Stimulated activated CD4-positive, alpha-beta T cell treated with anti-CD3 and anti-CD28 coated beads, Interleukin-2, amount 100 ng/mL, for 24 hours (primary cell): ENCODE measurements around the gene KLF13.
A peak's percentile ranks its signal among the peaks of the same experiment; 100 is the strongest.

Experiments
- DNase-seq, 2 donors: peaks; one replicate each; pipeline ENCODE4 v3.0.0-alpha.2; 2020

Gene KLF13

GRCh38 chr15:31365655-31366127 is 39.1 kb downstream of the KLF13 start:
- DNase-seq: peak; percentile 82 to 83

GRCh38 chr15:31366169-31366734 is 39.6 kb downstream of the KLF13 start:
- no peak for DNase-seq

GRCh38 chr15:31367021-31367729 is 40.5 kb downstream of the KLF13 start:
- no peak for DNase-seq

GRCh38 chr15:31367730-31368344 is 41.2 kb downstream of the KLF13 start:
- DNase-seq: peak; percentile 26 to 53

- DNase-seq: no peak
These were observed 43.1 kb downstream of the KLF13 start for GRCh38 chr15:31369727-31370126.

GRCh38 chr15:31371520-31372240 is 45.0 kb downstream of the KLF13 start:
- no peak for DNase-seq

GRCh38 chr15:31372635-31373091 is 46.0 kb downstream of the KLF13 start:
- no peak for DNase-seq

- DNase-seq: no peak
These were observed 46.6 kb downstream of the KLF13 start for GRCh38 chr15:31373096-31373865.

- DNase-seq: no peak
These were observed 47.3 kb downstream of the KLF13 start for GRCh38 chr15:31373970-31374369.

GRCh38 chr15:31374489-31374888 is 47.9 kb downstream of the KLF13 start:
- no peak for DNase-seq

- no peak for DNase-seq
These were observed 48.4 kb downstream of the KLF13 start for GRCh38 chr15:31374986-31375385.

- no peak for DNase-seq
These were observed 49.1 kb downstream of the KLF13 start for GRCh38 chr15:31375772-31376171.

GRCh38 chr15:31376511-31376910 is 49.9 kb downstream of the KLF13 start:
- no peak for DNase-seq

GRCh38 chr15:31377030-31377429 is 50.4 kb downstream of the KLF13 start:
- DNase-seq: no peak

- no peak for DNase-seq
These were observed 51.8 kb downstream of the KLF13 start for GRCh38 chr15:31378363-31378903.

- DNase-seq: no peak
These were observed 52.4 kb downstream of the KLF13 start for GRCh38 chr15:31379042-31379441.

GRCh38 chr15:31379577-31379976 is 52.9 kb downstream of the KLF13 start:
- no peak for DNase-seq

GRCh38 chr15:31381801-31382712 is 55.4 kb downstream of the KLF13 start:
- no peak for DNase-seq

GRCh38 chr15:31382713-31383045 is 56.0 kb downstream of the KLF13 start:
- DNase-seq: no peak

GRCh38 chr15:31383139-31383538 is 56.5 kb downstream of the KLF13 start:
- DNase-seq: no peak

GRCh38 chr15:31384568-31384967 is 57.9 kb downstream of the KLF13 start:
- no peak for DNase-seq
